Fibroblast of peridontal ligament (primary cell): ENCODE data around the gene SPOCK1.
A peak's percentile ranks its signal among the peaks of the same experiment; 100 is the strongest.

Experiments
- DNase-seq: peaks from one replicate; pipeline ENCODE4 v3.0.0-alpha.2; 2010; ENCODE audit errors: extremely low read depth

SPOCK1 gene

DNA sequence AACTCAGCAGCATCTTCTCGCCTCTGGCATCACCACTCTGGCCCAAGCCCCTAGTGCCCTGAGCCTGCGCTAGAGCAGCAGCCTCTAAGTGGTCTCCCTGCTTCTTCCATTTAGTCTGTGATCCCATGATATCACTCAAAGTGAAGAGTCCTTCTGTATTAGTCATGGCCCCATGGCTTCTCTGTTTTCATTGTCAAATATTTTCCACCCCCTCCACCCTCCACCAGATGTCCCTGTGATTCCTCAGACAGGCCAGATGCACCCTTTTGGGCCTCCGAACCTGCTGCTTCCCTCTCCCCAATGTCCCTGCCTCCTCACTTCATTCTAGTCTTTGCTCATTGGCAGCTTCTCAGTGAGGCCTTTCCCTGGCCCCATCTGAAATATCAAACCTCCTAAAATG lies 299.2 kb downstream of the SPOCK1 start:
- peak; percentile 53 for DNase-seq

DNA sequence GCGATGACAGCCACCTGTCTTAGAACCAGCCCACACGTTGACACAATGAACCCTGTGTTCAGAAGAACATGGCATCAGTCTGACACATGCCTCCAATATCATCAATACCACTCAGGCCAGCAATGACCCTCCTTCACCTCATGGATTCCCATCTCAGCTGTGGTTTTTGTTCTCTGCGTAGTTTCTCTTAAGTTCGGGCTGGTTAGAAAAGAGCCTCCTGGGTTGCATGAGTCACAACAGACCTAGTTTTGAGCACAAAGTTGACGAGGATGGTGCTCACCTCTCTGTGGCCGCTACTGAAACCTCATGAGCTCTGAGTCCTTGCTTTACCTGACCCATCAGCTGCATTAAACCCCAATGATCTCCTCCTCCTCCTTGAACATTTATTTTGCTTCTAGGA lies 299.9 kb downstream of the SPOCK1 start:
- DNase-seq, result no peak

DNA sequence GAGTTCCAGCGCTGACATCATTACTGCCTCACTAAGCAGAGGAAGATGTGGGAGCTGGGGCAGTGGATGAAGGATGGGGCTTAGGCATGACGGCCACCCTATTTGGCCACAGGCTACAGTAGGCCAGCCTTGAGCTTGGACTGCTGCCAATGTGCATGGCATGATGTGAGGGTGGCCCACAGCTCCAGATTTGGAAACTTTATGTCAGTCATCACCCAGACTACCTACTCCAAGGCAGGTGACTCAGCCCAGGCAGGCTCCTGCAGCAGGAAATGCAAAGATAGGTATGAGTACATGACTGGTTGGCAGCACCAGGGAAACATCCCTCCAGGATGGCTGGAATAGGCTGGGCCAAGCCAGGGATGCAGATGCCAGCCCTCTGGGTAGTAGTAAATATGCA lies 303.6 kb downstream of the SPOCK1 start:
- no peak for DNase-seq

DNA sequence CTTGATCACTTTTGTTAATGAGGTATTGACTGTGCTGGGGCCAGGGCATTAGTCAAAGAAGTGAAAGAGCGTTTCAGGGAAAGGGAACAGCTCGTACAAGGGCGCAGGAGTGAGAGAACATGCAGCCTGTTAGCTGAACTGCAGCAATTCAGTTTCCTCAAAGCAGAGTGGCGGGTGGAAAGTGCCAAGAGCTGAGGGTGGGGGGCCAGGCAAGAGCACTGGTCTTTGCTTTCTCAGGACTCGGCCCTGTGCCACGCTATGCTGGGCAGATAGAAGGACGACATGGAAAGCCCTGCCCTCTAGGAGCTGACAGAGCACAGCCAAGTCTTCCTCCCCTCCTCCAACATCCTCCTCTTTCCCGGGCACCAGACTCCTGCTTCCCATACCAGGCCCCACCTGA lies 304.8 kb downstream of the SPOCK1 start:
- no peak for DNase-seq

DNA sequence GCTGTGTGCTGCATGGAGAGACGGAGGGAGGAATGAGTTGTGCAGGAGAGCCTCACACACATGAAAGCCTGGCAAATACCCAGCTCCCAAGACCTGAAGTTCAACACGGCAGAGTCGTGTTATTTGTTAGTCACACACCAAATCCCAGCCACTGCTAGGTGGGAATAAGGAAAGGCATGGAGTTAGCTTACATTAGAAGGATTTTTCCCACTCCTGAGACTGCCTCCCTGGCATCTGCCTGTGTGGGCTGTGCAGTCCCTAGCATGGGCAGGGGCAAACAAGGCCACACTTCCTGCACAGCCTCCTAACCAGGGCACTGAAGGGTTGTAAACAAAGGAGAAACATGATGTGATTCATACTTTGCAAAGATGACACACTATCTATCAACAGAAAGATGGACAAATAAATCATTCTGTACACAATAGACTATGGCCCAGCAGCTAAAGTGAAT lies 306.8 kb downstream of the SPOCK1 start:
- DNase-seq, result no peak

DNA sequence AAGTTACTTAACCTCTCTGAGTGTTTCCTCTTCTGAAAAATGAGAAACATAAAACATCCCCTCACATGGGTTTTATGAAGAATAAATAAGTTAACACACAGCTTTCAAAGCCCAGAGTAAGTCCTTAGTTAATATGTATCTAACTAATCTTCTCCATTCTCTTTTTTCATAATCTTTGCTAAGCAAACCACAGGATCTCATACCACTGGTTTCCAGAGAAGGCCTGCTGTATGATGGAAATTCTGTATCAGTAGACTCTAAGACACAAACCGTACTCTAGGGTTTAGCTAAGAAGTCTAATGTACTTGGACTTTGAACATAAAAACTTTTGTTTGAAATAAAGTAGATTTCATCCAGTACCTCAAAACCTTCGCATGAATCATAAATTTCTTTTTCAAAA lies 307.9 kb downstream of the SPOCK1 start:
- DNase-seq, result peak; percentile 33

DNA sequence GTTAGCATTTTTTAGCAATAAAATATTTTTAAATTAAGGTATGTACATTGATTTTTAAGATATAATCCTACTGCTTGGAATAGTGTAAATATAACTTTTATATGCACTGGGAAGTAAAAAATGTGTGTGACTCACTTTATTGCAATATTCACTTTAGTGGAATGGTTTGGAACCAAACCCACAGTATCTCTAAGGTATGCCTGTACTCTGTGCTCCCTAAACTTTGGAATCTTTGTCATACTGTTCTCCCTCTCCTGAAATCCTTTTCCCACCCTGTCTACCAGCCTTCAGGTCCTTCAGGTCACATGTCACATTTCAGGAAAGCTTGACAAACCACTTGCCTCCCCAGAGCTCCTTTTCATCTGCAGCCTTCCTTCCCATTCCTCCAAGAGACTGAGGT lies 308.7 kb downstream of the SPOCK1 start:
- peak; percentile 40 for DNase-seq

DNA sequence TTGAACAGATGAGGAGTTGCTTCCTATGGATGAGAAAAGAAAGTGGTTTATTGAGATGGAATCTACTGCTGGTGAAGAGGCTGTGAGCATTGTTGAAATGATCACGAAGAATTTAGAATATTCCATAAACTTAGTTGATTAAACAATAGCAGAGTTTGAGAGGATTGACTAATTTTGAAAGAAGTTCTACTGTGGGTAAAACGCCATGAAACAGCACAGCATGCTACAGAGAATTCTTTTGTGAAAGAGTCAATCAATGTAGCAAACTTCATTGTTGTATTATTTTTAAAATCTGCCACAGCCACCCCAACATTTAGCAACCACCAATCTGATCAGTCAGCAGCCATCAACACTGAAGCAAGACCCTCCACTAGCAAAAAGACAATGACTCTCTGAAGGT lies 309.1 kb downstream of the SPOCK1 start:
- DNase-seq, result peak; percentile 35

DNA sequence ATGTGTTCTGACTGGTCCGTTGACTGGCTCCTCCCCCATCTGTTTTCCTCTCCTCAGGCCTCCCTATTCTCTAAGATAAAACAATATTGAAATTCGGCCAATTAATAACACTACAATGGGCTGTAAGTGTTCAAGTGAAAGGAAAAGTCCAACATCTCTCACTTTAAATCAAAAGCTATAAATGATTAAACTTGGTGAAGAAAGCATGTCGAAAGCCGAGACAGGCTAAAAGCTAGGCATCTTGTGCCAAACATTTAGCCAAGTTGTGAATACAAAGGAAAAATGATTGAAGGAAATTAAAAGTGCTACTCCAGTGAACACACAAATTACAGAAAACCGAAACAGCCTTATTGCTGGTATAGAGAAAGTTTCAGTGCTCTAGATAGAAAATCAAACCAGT lies 310.6 kb downstream of the SPOCK1 start:
- no peak for DNase-seq

DNA sequence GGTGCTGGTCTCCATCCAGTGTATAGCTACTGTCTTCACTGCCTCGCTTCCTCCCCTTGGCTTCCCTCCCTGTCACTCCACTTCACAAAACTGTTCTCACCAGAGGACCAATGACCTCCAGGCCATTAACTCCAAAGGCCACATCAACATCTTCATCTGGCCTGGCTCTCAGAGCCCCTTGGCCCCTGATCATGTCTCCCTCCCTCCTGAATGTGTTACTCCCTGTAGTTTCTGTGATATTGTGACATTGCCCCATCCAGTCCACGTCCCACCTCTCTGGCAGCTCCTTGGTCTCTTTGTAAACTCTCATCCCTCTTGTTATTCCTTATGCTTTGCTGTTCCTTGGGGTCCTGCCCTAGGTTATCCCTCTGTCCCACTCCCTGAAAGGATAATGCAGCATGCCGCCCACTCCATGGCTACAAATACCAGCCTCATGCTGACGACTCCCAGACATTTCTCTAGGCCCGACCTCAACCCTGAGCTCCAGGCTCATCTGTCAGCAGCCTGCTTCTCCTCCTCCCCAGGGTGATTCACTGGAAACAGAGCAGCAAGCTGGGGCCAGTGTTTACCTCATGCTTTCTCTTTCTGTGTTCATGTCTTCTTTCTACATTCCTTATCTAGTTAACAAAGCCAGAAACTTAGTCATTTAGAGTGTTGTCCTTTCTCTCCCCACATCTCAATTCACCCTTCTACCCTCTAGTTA lies 312.2 kb downstream of the SPOCK1 start:
- DNase-seq, result peak; percentile 67

DNA sequence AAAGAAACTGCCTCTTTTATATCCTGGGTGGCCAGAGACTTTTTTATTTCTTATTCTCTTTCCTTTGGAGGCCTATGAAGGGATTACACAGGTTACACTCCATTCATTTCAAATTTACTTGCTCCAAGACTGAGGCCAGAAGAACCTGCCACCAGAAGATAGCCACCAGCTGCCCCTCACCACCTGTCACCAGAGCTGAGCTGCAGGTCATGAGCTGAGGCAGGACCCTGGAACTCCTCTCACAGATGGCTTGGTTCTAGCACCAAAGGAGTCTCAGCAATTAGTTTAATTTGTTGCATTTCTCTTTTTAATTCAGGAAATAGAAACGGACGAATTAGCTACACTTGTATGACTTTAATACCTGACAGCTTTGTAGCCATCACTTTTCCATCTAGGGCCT lies 313.9 kb downstream of the SPOCK1 start:
- DNase-seq, result no peak

DNA sequence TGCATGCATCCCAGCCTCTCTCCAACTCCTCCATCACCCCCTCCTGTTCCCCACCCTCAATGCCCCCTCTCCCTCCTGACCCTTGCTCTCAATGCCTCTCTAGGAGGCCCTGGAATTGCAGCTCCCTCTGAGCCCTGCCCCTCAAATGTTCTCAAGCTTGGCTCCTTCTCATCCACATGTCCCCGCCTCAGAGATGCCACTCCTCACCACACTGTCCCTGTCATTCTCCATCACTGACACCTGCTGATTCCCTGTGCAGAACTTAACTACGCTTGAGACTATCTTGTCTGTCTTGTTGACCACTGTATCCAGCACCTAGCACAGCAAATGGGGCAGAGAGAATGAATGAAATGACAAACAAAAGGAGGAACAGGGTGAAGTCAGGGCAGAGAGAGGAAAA lies 314.4 kb downstream of the SPOCK1 start:
- no peak for DNase-seq

DNA sequence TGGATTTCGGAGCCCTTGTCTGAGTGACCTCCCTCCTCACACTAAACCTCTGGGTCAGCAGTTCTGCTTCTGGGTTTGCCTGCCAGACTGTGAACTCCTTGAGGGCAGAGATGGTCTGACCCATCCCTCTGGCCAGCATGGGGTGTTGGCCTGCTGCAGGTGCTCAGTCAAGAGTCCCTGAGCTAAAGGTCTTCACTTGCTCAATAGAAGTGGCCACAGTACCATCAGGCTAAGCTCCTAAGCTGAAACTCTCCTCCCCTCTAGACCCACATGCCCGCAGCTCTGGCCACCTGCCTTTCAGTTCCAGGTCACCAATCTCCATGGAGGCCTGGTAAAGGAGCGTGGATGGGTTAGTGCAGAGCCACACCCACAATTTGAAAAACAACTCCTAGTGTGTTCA lies 316.6 kb downstream of the SPOCK1 start:
- DNase-seq, result no peak

DNA sequence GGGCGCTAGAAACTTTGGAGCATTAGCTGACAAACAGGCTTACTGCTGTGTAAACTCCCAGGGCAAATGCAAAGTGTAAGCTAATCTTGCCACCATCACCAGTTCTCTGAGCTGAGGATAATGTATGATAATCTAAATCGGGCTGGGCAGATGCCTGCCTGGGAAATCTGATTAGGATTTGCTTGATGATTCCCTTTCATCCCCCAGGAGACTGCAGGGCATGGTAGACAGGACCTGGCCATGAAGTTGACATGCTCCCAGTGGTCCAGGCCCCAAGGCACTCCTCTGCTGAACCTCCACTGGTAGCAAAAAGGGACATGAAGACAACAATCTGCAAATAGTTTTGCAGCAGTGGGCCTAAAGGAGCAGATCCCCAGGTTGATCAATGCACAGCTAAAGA lies 317.5 kb downstream of the SPOCK1 start:
- no peak for DNase-seq

DNA sequence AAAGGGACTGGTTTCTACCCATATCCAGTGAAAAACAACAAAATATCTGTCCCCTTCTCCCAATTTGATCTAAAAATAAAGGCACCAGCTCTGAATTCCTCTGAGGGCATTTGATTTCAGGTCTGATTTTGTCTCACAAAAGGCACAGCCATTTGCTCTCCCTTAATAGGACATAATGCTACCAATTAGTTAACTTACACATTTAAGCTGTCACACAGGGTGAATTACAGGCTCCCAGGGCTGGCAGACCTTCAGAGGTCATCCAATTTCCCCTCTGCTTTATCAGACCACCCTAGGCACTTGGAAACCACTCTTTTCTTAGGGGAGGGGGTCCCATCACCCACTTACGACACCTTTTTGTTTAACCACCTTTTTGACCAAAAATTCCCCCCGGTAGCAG lies 319.9 kb downstream of the SPOCK1 start:
- no peak for DNase-seq

DNA sequence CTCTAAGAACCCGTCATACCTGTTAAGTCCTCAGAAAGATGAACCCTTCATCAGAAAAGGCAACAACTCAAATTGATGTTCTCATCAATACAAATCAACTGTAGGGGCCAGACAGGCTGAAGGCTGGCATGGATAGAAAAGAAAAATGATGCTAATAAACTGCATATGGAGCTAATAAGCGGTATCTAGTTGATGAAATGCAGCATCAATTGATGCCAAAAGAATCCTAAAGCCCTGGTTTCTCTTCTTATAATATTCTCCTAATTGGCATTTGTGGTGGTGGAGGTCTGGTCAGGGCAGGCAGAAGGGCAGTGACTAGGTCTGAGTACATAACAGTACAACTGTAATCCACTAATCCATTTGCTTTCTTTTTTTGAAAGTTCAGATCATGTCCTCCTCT lies 322.5 kb downstream of the SPOCK1 start:
- no peak for DNase-seq

DNA sequence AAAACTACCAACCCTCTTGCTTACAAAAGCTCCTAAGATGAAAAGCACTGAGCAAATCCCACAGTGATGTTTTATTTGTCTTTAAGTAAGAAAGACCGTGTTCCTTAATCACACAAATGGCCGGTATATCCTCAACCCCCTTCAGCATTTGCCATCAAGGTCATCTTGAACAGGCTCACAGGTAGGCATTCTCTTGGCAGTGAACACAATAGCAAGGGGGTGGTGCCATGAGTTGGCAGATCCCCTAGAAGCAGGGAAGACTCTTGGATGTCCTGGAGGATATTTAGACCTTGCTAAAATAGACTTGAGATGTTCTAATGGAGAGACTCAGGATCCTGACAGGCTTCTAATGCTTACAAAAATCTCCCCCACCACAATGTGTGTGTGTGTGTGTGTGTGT lies 323.0 kb downstream of the SPOCK1 start:
- no peak for DNase-seq

DNA sequence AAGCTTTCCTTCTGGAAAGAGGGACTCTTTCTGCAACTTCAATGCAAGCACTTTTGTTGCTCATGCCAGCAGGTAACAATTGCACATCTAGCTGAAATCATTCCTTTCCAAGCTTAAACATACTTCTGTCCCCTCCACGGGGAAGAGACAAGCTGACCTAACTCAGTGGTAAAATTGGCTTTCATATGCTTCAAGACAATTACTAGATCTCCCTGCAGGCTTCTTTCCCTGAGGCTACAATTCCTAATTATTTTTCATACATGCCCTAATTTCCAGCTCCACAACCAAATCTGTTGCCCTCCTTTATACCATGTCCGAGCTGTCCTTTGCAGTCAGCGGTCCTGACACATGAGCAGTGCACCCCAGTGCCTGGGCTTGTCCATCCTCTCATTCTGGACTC lies 324.9 kb downstream of the SPOCK1 start:
- no peak for DNase-seq

DNA sequence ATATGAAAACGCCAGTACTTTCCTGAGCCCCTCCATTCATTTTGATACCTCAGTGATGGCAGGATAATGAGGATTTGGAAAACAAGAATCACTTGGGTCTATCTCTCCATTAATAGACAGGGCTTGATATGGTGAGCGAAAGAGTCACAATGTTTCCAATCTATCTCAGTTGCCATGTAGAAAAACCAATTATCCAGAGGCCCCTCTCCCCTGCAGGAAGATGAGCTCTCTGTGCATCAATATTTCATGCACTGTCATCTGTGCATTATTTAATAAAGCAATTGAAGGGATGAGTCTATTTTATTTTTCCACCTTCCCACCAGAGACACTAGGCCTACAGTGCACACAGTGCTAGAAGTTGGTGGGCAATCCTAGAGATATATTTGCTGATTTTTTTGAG lies 326.9 kb downstream of the SPOCK1 start:
- DNase-seq, result no peak

DNA sequence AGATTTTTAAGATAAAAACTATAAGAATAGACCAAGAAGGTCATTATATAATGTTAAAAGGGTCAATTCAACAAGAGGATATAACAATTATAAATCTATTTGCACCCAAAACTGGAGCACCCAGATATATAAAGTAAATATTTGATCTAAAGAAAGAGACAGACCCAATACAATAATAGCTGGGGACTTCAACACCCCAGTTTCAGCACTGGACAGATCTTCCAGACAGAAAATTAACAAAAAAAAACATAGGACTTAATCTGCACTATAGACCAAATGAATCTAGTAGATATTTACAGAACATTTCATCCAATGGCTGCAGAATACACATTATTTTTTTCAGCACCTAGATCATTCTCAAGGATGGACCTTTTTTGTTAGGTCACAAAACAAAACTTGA lies 331.9 kb downstream of the SPOCK1 start:
- no peak for DNase-seq

DNA sequence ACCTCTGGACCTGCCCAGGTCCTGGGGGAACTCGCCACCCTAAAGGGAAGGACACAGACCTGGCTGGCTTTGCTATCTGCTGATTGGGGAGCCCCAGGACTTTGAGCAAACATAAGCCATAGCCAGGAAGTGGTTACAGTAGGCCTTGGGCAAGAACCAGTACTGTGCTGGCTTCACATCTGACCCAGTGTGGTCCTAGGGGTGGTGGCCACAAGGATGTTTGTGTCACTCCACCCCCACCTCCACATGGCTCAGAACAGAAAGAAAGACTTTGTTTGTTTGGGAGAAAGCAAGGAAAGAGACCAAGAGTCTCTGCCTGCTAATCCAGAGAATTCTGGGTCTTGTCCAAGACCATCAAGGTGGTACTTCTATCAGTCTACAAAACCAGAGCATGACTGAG lies 334.2 kb downstream of the SPOCK1 start:
- no peak for DNase-seq

DNA sequence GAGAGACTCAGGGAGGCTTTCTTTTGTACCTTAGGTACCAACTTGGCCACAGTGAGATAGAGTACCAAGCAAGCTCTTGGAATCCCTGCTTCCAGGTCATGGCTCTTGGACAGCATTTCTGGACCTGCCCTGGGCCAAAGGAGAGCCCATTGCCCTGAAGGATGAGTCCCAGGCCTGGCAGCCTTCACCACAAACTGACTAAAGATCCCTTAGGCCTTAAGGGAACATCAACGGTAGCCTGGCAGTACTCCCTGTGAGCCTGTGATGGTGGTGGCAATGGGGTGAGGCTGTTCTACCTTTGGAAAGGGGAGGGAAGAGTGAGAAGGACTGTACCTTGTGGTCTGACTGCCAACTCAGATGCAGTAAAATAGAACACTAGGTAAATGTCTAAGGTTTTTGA lies 334.6 kb downstream of the SPOCK1 start:
- no peak for DNase-seq

DNA sequence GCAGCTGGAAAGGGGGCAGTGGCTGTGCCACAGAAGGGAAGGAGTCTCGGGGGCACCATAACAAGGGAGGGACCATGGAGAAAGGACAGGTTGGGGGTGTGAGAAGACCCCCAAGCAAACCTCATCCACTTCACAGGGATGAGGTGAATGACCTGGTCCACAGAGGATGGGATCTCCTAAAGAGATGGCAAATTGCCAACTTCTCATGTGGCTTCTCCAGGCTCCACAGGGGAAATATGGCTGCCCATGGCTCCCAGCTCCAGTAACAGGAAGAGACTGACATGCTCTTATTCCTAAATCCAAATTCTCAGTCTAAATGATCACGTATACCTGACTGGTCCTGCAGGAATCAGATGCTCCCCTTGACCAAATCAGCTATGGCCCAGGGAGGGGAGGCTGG lies 340.4 kb downstream of the SPOCK1 start:
- DNase-seq, result no peak

DNA sequence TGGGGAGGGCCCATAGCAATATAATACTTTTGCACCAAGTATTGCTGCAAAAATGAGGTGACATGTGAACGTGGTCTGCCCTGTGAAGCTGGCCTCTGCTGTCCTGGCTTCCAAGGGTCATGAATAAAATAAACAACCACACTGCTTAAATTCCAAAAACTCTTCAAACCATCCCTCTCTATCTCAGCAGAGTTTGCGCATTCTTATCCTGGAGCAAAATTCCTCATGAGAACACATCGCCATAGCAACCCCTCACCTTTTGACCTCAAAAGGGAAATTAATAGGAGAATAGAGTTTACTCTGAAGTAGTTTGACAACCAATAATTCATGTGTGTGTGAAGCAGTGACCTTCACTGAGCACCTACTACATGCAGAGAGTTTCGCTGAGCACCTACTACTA lies 342.9 kb downstream of the SPOCK1 start:
- DNase-seq, result no peak
